Omental fat pad (tissue), 4 donors: ENCODE data around the gene C15orf61. TPM values are rescaled to one million over a fixed set of nuclear protein-coding genes. Genes with fewer than 3 reads are reported as not detected.

Experiments
- ATAC-seq: fragments of 150-250 bp; one replicate; pipeline ENCODE4 v1.9.1; 2016; ENCODE audit warnings: mild to moderate bottlenecking, moderate library complexity; ENCODE audit not compliant: low FRiP score
- DNase-seq: peaks from one replicate; pipeline ENCODE4 v3.0.0-alpha.2; 2019; ENCODE audit warnings: low spot score
- total RNA-seq, 4 donors: library from RNA; depleted of rRNA; stranded (reverse); fragments of >200 nt; gene quantifications; one replicate each; pipeline ENCODE4 v1.1.0, GENCODE V29; 2016
- TF ChIP-seq, protein P1 (sequence below), 3 donors: fragments of 450-650 bp; IDR thresholded peaks; one replicate each; pipeline ENCODE4 v1.5.1; 2016 to 2017; ENCODE audit warnings: antibody characterized with exemption in 3 of 3, mild to moderate bottlenecking in 3 of 3, moderate library complexity in 2 of 3

The C15orf61 gene
- total RNA-seq, 4 donors from 2014 or later = 3.8 to 12.1 (median 6.3) TPM

DNA sequence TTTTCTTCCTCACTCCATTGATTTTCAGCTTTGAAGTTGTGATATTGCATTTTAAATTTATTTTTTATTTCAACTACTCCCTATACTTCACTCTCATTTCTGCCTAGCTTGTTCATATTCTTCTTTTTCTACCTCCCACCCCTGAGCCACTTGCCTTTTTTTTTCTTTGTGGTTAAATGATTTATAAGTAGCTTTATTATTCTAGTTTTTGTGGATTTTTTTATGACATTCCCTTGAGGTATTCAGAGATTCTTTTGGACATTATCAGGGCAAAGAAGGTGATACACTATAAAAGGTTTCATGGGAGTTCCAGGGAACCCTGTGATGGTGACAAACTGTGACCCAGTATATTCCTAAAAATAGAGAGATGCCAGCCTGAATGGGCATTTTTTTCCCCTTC, 3.3 kb downstream of the C15orf61 start:
- TF ChIP-seq, protein P1, sequence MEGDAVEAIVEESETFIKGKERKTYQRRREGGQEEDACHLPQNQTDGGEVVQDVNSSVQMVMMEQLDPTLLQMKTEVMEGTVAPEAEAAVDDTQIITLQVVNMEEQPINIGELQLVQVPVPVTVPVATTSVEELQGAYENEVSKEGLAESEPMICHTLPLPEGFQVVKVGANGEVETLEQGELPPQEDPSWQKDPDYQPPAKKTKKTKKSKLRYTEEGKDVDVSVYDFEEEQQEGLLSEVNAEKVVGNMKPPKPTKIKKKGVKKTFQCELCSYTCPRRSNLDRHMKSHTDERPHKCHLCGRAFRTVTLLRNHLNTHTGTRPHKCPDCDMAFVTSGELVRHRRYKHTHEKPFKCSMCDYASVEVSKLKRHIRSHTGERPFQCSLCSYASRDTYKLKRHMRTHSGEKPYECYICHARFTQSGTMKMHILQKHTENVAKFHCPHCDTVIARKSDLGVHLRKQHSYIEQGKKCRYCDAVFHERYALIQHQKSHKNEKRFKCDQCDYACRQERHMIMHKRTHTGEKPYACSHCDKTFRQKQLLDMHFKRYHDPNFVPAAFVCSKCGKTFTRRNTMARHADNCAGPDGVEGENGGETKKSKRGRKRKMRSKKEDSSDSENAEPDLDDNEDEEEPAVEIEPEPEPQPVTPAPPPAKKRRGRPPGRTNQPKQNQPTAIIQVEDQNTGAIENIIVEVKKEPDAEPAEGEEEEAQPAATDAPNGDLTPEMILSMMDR (IDR thresholded peaks at IDR 0.05) = no peak
- DNase-seq = no peak
- ATAC-seq = no peak

DNA sequence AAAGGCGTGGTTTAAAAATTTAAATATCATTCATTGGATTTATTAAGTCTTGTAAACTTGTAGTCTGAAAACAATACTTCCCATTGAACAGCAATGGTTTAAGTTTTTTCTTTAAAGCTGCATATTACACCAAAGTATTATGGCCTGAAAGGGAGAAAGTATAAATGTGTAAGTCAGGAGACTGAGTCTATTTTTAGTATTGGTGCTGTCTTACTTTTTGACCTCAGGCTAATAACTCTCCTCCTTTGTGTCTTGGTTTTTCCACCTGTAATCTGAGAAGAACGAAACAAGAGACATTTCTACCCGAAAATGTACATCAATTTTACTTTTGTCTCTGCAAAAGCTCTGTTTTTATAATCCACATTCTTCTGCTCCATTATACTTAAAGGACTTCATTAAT, 7.6 kb downstream of the C15orf61 start:
- TF ChIP-seq, protein P1 (IDR thresholded peaks at IDR 0.05) = no peak
- ATAC-seq (no peak), DNase-seq (no peak)

DNA sequence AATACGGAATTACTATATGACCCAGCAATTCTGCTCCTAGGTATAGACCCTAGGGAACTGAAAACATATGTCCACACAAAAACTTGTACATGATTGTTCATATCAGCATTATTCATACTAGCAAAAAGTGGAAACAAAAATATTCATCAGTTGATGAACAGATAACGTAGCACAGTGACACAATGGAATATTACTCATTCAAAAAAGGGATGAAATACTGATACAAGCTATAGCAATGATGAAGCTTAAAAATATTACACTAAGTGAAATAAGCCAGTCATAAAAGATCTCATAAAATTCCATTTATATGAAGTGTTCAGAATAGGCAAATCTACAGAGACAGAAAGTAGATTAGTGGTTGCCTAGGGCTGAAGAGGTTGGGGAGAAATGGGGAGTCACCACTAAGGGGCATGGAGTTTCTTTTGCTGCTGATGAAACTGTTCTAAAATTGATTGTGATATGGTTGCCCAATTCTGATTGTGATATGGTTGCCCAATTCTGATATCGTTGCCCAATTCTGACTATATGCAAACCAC, 10.5 kb downstream of the C15orf61 start:
- DNase-seq (no peak), ATAC-seq (no peak)
- TF ChIP-seq, protein P1 (IDR thresholded peaks at IDR 0.05) = no peak

DNA sequence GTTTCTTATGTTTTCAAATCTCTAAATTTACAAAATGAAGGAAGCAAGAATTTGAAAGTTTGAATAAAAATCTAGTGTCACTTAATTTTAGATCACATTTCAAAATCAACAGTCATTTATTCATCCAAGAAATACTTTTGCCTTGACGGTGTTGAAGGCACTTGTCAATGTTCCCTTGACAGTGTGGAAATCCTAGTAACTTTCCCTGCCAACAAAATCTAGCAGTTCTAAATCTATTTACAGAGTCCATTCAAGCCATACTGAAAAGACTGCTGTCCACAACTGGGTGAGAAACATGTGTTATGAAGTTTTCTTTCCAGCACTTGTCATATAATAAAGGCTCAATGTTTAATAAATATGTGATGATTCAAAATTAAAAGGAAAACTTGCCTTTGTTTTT, 12.9 kb downstream of the C15orf61 start:
- DNase-seq (no peak), ATAC-seq (no peak)
- TF ChIP-seq, protein P1 (IDR thresholded peaks at IDR 0.05) = no peak

DNA sequence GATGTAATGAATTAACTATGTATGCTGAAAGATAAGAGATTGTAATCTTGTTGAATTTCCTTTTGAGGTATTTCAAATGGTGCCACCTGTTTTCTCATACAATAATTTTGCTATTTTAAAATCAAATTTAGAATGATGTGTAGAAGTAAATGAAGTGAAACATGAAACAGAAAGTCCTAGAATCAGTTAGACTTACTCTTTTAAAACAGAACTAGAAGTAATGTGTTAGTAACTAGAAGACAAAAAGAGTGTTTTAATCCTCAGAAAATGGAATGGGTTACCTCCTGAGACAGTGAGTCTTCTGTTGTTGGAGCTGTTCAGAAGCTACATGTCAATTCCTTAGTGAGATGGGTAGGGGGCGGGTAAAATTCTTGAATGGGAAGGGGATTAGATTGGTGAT, 13.4 kb downstream of the C15orf61 start:
- TF ChIP-seq, protein P1 (IDR thresholded peaks at IDR 0.05) = no peak
- DNase-seq (no peak), ATAC-seq (no peak)

DNA sequence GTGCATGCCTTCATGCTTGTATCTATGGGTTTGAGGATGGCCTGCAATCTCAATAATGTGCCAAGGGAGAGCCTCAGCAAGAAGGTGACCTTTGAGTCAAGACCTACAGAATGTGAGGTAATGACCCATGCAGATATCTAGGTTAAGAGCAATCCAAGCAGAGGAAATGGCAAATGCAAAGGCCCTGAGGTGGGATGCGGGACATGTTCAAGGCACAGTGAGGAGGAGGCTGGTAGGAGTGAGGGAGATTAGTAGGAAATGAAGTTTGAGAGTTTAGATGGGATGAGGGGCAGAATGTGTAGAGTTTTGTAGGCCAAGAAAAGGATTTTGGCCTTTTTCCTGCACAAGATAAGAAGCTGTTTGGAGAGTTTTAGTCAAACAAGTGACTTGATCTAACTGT, 16.8 kb downstream of the C15orf61 start:
- no peak for DNase-seq
- ATAC-seq = no peak
- TF ChIP-seq, protein P1 (IDR thresholded peaks at IDR 0.05) = no peak
